Measurements from ENCODE around the gene INPP1.

Gene INPP1

GRCh38 chr2:190409616-190410015 lies 66.2 kb downstream of the INPP1 start:
- no peak for DNase-seq (ENCODE audit: low read depth)

- no peak for DNase-seq (ENCODE audit: low read depth)
These were observed 66.8 kb downstream of the INPP1 start for GRCh38 chr2:190410166-190410565.

- DNase-seq (ENCODE audit: low read depth), result no peak
These were observed 69.6 kb downstream of the INPP1 start for GRCh38 chr2:190412966-190413365.

- no peak for DNase-seq (ENCODE audit: low read depth)
These were observed 70.0 kb downstream of the INPP1 start for GRCh38 chr2:190413421-190413820.

- no peak for DNase-seq (ENCODE audit: low read depth)
These were observed 71.9 kb downstream of the INPP1 start for GRCh38 chr2:190415251-190415650.

GRCh38 chr2:190415794-190416775 lies 72.7 kb downstream of the INPP1 start:
- no peak for DNase-seq (ENCODE audit: low read depth)

- DNase-seq (ENCODE audit: low read depth), result no peak
These were observed 73.9 kb downstream of the INPP1 start for GRCh38 chr2:190417045-190417842.

- DNase-seq (ENCODE audit: low read depth), result no peak
These were observed 75.3 kb downstream of the INPP1 start for GRCh38 chr2:190418727-190419126.

- DNase-seq (ENCODE audit: low read depth), result no peak
These were observed 77.4 kb downstream of the INPP1 start for GRCh38 chr2:190420801-190421200.
